HG02798 (cell line): ENCODE results near the gene EXOC6B.
"Not testable (repeated sequence)": the region's sequence is repeated elsewhere in the genome, so short reads cannot be mapped to it uniquely, and the experiment has no call there.

Experiments
- ATAC-seq: cut with Tn5 transposase; IDR thresholded peaks from one replicate; pipeline ENCODE4 v1.9.1; 2021; ENCODE audit warnings: mild to moderate bottlenecking; ENCODE audit not compliant: unreplicated experiment, poor library complexity

The EXOC6B gene

GRCh38 chr2:72511906-72512305, 313.9 kb downstream of the EXOC6B start:
- ATAC-seq: no peak

GRCh38 chr2:72497763-72498162, 328.1 kb downstream of the EXOC6B start:
- no peak for ATAC-seq

DNA sequence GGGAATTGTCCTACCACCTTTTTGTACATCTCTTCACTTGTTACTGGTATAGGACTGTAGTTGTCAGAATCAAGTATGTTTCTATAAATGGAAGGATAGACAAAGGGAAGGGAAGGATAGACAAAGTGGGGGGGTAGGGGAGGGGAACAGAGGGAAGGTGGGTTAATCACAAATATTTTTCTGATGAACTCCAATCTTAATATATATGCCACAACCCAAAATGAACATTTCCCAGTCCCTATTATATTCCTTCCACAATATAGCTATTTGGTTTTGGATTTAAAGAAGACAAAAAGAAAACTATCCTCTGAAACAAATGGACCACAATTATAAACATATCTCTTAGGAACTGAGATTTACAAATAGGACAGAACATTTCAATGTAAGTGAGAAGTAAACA, 329.4 kb downstream of the EXOC6B start:
- ATAC-seq: no peak

GRCh38 chr2:72494392-72494791, 331.4 kb downstream of the EXOC6B start:
- no peak for ATAC-seq

DNA sequence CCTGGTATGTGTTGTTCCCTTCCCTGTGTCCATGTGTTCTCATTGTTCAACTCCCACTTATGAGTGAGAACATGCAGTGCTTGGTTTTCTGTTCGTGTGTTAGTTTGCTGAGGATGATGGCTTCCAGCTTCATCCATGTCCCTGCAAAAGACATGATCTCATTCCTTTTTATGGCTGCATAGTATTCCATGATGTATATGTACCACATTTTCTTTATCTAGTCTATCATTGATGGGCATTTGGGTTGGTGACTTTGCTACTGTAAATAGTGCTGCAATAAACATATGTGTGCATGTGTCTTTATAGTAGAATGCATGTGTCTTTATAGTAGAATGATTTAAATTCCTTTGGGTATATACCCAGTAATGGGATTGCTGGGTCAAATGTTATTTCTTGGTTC, 341.2 kb downstream of the EXOC6B start:
- not testable (repeated sequence) for ATAC-seq

GRCh38 chr2:72483346-72483745, 342.5 kb downstream of the EXOC6B start:
- no peak for ATAC-seq

DNA sequence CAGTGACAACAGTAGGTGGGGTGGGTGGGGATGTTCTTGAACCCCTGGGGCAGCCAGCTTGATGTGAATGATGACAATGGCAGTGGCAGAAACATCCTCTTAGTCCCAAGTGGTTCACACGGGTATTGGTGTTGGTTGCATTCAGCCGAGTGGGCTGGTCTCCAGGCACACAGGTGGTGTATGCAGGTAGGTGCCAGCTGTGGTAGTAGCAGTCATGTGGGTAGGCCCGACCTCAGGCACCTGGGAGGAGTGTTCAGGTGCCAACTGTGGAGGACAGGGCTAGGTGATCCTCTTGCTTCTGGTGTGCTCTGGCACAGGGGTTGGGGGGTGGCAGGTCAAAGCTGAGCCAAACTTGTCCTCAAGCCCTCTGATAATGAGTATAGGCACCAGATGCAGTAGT, 350.6 kb downstream of the EXOC6B start:
- no peak for ATAC-seq

- ATAC-seq: no peak
Measured at GRCh38 chr2:72457801-72458516, 367.9 kb downstream of the EXOC6B start.

GRCh38 chr2:72454189-72454588, 371.6 kb downstream of the EXOC6B start:
- no peak for ATAC-seq

DNA sequence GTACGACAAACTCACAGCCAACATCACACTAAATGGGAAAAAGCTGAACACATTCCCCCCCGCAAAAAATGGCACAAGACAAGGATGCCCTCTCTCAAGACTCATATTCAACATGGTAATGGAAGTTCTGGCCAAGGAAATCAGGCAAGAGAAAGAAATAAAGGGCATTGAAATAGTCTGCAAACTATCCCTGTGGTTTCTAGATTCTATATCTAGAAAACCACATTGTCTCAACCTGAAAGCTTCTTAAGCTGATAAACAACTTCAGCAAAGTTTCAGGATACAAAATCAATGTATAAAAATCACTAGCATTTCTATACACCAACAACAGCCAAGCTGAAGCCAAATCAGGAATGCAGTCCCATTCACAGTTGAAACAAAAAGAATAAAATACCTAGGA, 383.6 kb downstream of the EXOC6B start:
- ATAC-seq: no peak

- no peak for ATAC-seq
Measured at GRCh38 chr2:72439892-72440291, 385.9 kb downstream of the EXOC6B start.

DNA sequence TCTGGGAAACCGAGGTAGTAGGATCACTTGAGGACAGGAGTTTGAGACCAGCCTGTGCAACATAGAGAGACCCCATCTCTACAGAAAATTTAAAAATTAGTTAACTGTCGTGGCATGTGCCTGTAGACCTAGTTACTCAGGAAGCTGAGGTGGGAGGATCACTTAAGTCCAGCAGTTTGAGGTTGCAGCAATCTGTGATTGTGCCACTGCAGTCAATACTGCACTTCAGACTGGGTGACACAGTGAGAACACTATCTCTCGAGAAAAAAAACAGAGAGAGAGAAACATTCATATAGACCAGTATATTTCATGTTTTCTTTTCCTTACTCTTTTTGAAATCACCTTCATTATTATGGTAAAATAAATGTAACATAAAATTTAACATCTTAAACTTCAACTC, 387.5 kb downstream of the EXOC6B start:
- no peak for ATAC-seq

GRCh38 chr2:72431737-72432136, 394.1 kb downstream of the EXOC6B start:
- no peak for ATAC-seq

GRCh38 chr2:72427022-72427861, 398.6 kb downstream of the EXOC6B start:
- no peak for ATAC-seq

DNA sequence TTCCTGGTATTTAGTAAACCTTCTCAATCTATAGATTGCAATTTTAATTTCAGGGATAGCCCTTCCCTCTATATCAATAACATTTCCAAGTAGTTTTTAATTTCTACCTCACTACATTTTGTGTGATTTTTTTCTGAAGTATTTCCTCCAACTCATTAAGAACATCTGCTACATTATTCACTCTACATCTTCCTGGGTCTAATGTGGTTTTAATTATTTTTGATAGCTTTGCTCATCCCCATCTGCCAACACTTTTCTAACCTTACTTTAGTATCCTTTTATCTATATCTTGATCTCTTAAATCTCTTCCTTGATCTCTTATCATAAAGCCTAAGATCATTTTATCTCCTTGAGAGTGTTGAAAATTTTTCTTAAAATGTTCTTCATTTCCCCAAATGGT, 399.8 kb downstream of the EXOC6B start:
- ATAC-seq: no peak

GRCh38 chr2:72423756-72424155, 402.1 kb downstream of the EXOC6B start:
- ATAC-seq: no peak

GRCh38 chr2:72421771-72422379, 404.0 kb downstream of the EXOC6B start:
- ATAC-seq: not testable (repeated sequence)

DNA sequence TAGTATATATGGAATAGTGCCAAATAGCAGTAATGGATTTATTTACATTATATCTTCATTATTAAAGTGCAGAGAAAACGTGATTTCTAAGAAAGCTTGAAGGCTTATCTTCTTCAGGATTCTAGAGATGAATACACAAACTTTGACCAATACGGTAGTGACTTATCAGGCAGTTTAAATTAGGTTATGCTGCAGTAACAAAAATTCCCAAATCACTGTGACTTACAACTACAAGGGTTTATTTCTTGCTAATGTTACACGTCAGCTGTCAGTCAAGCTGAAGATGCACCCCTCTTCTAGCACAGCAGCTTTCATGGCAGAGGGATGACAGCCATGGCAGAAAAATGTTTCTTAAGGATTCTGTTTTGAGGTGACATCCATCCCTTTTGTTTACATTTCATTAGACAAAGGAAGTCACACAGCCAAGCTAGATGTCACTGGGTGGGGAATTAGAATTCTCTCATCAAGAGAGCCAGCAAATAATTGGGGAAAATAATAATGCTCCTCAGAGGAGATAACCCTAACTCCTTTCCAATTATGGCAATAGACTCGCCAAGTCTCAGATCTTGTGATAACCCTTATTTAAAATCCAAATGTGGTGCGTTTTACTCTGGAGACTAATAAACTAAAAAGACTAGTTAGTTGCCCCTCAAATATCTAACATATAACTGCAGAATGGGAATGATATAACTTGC, 409.9 kb downstream of the EXOC6B start:
- no peak for ATAC-seq

DNA sequence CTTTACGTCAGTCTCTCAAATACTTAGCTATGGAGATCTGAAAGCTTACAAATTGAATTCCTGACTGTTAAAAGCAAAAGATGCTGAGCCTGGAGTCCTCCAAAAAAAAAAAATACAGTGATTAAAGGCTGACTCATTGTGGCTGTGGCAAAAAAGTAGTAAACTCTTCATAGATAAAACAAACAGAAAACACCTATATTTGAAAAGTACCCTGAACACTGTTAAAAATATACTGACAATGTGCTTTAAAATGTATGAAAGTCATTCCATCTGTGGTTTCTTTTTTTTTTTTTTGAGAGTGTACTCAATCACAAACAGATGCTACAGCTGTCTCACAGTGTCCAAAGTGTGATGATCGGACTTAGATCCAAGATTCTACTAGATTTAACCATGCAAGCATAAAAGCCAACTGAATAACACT, 410.6 kb downstream of the EXOC6B start:
- no peak for ATAC-seq

DNA sequence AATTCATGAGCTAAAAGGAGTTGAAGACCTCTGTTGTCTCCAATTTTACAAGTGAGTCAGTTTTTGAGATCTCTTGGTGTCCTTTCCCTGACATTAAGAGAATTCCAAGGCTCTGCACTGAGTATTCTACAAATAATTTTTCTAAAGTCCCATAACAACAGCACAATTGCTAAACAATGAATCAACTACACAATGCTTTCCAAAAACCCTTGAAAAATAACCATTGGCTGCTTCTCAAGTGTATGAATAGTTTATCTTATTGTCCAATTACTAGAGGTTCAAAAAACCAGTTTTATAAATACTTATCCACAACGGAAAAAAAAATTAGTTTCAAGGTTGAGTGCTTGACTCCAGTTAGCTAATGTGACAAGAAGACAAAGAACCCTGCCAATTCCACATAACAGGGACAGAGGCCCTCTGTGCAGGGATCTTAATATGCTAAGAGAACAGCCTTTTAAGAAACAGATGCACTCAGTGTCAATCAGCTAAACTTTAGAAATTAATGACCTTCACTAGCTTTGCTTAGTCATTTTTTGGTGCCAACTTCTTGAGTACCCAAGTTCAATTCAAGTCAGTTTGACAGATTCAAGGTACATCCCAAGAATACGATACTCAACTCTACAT, 411.6 kb downstream of the EXOC6B start:
- no peak for ATAC-seq
